Loucy (cell line): ENCODE data around the gene PARD6G.

ENCODE experiments used
- H2AFZ ChIP-seq: fragments of 200-600 bp; sonication (generic); 2 replicates; pipeline ENCODE4 v1.6.0; 2016; ENCODE audit warnings: antibody characterized with exemption, mild to moderate bottlenecking, low read length, moderate library complexity
- H3F3A ChIP-seq: fragments of 200-600 bp; 2 replicates; pipeline ENCODE4 v1.6.0; 2016; ENCODE audit warnings: antibody characterized with exemption, low read depth, mild to moderate bottlenecking
- H3K27me3 ChIP-seq: fragments of 200-600 bp; sonication (generic); 2 replicates; pipeline ENCODE4 v1.6.1; 2014; ENCODE audit warnings: low read length, mild to moderate bottlenecking; ENCODE audit not compliant: insufficient read depth, poor library complexity, severe bottlenecking
- H3K36me3 ChIP-seq: fragments of 200-600 bp; sonication (generic); 2 replicates; pipeline ENCODE4 v1.6.1; 2016; ENCODE audit warnings: low read length; ENCODE audit not compliant: insufficient read depth
- H3K4me1 ChIP-seq: fragments of 200-600 bp; sonication (generic); 2 replicates; pipeline ENCODE4 v1.5.1; 2014; ENCODE audit warnings: low read length, mild to moderate bottlenecking; ENCODE audit not compliant: insufficient read depth, poor library complexity, severe bottlenecking
- H3K4me2 ChIP-seq: fragments of 200-600 bp; sonication (generic); 2 replicates; pipeline ENCODE4 v1.6.0; 2014; ENCODE audit warnings: antibody characterized with exemption, low read length, low read depth, mild to moderate bottlenecking; ENCODE audit not compliant: poor library complexity, severe bottlenecking
- H3K4me3 ChIP-seq: fragments of 200-600 bp; sonication (generic); 2 replicates; pipeline ENCODE4 v1.5.1; 2014; ENCODE audit warnings: low read length, mild to moderate bottlenecking, mixed read lengths; ENCODE audit not compliant: poor library complexity, severe bottlenecking
- H3K79me2 ChIP-seq: fragments of 200-600 bp; sonication (generic); 2 replicates; pipeline ENCODE4 v1.6.1; 2014; ENCODE audit warnings: low read length; ENCODE audit not compliant: insufficient read depth
- H3K9ac ChIP-seq: fragments of 200-600 bp; sonication (generic); 2 replicates; pipeline ENCODE4 v1.6.0; 2014; ENCODE audit warnings: mild to moderate bottlenecking, low read depth, low read length, moderate library complexity; ENCODE audit not compliant: poor library complexity, severe bottlenecking
- H3K9me2 ChIP-seq: fragments of 200-600 bp; sonication (generic); replicated peaks from 2 replicates; pipeline ENCODE4 v1.6.1; 2016; ENCODE audit warnings: low read depth, low read length, mixed read lengths
- H3K9me3 ChIP-seq: fragments of 200-600 bp; sonication (generic); 2 replicates; pipeline ENCODE4 v1.6.1; 2014; ENCODE audit warnings: mild to moderate bottlenecking, antibody characterized with exemption, low read length, low read depth; ENCODE audit not compliant: insufficient read depth
- H4K20me1 ChIP-seq: fragments of 200-600 bp; sonication (generic); 2 replicates; pipeline ENCODE4 v1.6.0; 2014; ENCODE audit warnings: antibody characterized with exemption, low read length, mild to moderate bottlenecking; ENCODE audit not compliant: insufficient read depth, poor library complexity, severe bottlenecking
- EZH2phosphoT487 ChIP-seq: fragments of 200-600 bp; IDR thresholded peaks from 2 replicates; pipeline ENCODE4 v1.6.1; 2018; ENCODE audit warnings: antibody characterized with exemption, mild to moderate bottlenecking, moderate library complexity, borderline replicate concordance
- TF ChIP-seq, protein P1 (sequence below): fragments of 200-600 bp; sonication (generic); conservative IDR thresholded peaks from 2 replicates; pipeline ENCODE4 v1.5.1; 2014; ENCODE audit warnings: mild to moderate bottlenecking, antibody characterized with exemption, low read length

Gene PARD6G

DNA sequence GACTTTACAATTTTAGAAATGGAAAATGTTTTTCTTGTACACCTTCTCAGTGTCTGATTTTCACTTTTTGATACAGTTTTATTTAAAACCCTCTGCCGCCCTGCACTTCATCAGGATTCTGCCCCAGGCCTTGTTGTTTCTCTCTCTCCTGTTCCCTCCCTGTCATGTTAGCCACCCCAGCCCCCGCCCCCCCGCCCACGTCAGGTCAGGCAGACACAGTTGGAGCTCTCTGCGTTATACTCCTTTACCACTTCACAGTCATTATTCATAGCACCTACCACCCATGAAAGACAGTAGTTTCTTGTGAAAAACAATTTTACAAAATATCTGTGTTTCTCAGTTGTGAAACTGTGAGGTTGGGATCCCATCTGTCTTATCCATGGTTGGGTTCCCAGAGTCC lies 116.8 kb downstream of the PARD6G start:
- peaks cover 13% of the 10 kb centered on the region for H4K20me1 ChIP-seq
- no peak overlapping the region for H2AFZ ChIP-seq
- H3K4me3 ChIP-seq, result no peak overlapping the region
- H3K27me3 ChIP-seq, result no peaks in the 10 kb centered on the region
- H3K4me2 ChIP-seq, result no peak overlapping the region
- peaks cover 42% of the 10 kb centered on the region; the same call in 1 of the 2 replicates for H3K79me2 ChIP-seq
- H3K4me1 ChIP-seq, result peaks cover 4% of the 10 kb centered on the region
- no peaks in the 10 kb centered on the region for H3K9me2 ChIP-seq
- no peak overlapping the region for H3K9ac ChIP-seq
- H3K36me3 ChIP-seq, result peaks cover 21% of the 10 kb centered on the region; the same call in 1 of the 2 replicates
- no peaks in the 10 kb centered on the region for H3F3A ChIP-seq
- H3K9me3 ChIP-seq, result no peaks in the 10 kb centered on the region
- no peak for TF ChIP-seq EZH2phosphoT487
- TF ChIP-seq, protein P1, sequence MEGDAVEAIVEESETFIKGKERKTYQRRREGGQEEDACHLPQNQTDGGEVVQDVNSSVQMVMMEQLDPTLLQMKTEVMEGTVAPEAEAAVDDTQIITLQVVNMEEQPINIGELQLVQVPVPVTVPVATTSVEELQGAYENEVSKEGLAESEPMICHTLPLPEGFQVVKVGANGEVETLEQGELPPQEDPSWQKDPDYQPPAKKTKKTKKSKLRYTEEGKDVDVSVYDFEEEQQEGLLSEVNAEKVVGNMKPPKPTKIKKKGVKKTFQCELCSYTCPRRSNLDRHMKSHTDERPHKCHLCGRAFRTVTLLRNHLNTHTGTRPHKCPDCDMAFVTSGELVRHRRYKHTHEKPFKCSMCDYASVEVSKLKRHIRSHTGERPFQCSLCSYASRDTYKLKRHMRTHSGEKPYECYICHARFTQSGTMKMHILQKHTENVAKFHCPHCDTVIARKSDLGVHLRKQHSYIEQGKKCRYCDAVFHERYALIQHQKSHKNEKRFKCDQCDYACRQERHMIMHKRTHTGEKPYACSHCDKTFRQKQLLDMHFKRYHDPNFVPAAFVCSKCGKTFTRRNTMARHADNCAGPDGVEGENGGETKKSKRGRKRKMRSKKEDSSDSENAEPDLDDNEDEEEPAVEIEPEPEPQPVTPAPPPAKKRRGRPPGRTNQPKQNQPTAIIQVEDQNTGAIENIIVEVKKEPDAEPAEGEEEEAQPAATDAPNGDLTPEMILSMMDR, result no peak

DNA sequence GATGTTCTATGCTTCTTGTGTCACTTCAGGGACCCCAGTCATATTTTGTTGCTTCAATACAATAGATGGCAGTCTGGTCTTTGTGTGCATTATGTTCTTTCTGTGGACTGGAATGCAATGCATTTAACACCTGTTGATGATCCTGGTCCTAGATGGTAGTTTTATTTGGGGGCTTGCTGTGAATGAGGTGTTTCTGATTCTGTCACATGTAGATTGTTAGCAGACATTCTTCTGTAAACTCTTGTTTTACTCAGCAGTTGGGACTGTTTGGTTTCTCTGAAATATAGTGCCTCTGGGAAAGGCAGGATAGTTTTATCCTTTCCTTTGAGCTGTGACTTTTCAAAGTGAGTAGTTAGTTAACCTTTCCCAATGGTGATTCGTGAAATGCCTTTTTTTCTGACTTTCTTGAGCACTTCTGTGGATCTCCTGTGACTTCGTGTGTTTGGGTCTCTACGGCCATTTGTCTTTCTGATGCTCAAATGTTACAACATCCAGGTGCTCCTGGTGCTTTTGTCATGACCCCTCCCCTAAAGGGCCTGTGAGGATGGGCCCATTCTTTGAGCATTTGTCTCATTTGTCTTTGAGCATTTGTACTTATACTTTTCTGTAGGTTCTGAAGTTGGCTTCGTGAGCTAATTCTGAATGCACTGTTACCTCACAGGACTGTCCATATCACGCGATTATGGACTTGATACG lies 117.5 kb downstream of the PARD6G start:
- peaks cover 13% of the 10 kb centered on the region for H4K20me1 ChIP-seq
- H2AFZ ChIP-seq, result no peak overlapping the region
- H3K9ac ChIP-seq, result no peak overlapping the region
- H3K9me3 ChIP-seq, result no peaks in the 10 kb centered on the region
- H3K9me2 ChIP-seq, result no peaks in the 10 kb centered on the region
- H3K27me3 ChIP-seq, result no peaks in the 10 kb centered on the region
- peaks cover 19% of the 10 kb centered on the region; the same call in 1 of the 2 replicates for H3K36me3 ChIP-seq
- H3F3A ChIP-seq, result no peaks in the 10 kb centered on the region
- TF ChIP-seq EZH2phosphoT487, result no peak
- TF ChIP-seq, protein P1, result no peak
- H3K79me2 ChIP-seq, result peaks cover 45% of the 10 kb centered on the region
- H3K4me2 ChIP-seq, result no peak overlapping the region
- peaks cover 4% of the 10 kb centered on the region for H3K4me1 ChIP-seq
- H3K4me3 ChIP-seq, result no peak overlapping the region

DNA sequence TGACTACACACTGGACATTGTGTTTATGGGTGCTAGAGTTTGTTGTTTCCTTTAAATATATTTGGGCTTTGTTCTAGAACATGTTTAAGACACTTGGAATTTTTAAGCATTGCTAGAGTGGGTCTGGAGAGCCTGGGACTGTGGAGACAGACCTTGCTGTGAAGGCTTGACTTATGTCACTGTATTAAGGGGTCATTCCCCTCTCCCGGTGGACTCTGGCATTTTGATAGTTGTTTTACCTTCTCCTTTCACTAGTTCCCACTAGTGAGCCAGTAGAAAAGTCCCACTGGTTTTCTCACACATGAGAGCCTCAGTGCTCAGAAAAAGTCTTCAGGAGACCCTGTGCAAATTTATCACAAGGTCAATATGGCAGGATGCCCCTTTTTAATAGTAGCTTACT lies 119.7 kb downstream of the PARD6G start:
- H3K9ac ChIP-seq, result no peak overlapping the region
- no peaks in the 10 kb centered on the region; the same call in 1 of the 2 replicates for H3K9me3 ChIP-seq
- H3K9me2 ChIP-seq, result no peaks in the 10 kb centered on the region
- no peaks in the 10 kb centered on the region for H3F3A ChIP-seq
- no peaks in the 10 kb centered on the region; the same call in 1 of the 2 replicates for H3K36me3 ChIP-seq
- no peak overlapping the region for H3K4me2 ChIP-seq
- peaks cover 4% of the 10 kb centered on the region for H3K4me1 ChIP-seq
- H4K20me1 ChIP-seq, result peaks cover 16% of the 10 kb centered on the region
- H2AFZ ChIP-seq, result no peak overlapping the region
- no peak overlapping the region for H3K4me3 ChIP-seq
- TF ChIP-seq, protein P1, result no peak
- TF ChIP-seq EZH2phosphoT487, result no peak
- H3K79me2 ChIP-seq, result peaks cover 66% of the 10 kb centered on the region
- H3K27me3 ChIP-seq, result no peaks in the 10 kb centered on the region
